Measurements from ENCODE around the gene HLA-DPB1. TPM values are rescaled to one million over a fixed set of nuclear protein-coding genes. Genes with fewer than 3 reads are reported as not detected.
"Not testable (repeated sequence)": the region's sequence is repeated elsewhere in the genome, so short reads cannot be mapped to it uniquely, and the experiment has no call there.

Gene HLA-DPB1
- total RNA-seq, 1 donor from 2014 or later, result 10.9 TPM

GRCh38 chr6:33093855-33094254 is 18.1 kb downstream of the HLA-DPB1 start:
- no peak overlapping the region for H3K27ac Mint-ChIP-seq
- TF ChIP-seq, protein P1, sequence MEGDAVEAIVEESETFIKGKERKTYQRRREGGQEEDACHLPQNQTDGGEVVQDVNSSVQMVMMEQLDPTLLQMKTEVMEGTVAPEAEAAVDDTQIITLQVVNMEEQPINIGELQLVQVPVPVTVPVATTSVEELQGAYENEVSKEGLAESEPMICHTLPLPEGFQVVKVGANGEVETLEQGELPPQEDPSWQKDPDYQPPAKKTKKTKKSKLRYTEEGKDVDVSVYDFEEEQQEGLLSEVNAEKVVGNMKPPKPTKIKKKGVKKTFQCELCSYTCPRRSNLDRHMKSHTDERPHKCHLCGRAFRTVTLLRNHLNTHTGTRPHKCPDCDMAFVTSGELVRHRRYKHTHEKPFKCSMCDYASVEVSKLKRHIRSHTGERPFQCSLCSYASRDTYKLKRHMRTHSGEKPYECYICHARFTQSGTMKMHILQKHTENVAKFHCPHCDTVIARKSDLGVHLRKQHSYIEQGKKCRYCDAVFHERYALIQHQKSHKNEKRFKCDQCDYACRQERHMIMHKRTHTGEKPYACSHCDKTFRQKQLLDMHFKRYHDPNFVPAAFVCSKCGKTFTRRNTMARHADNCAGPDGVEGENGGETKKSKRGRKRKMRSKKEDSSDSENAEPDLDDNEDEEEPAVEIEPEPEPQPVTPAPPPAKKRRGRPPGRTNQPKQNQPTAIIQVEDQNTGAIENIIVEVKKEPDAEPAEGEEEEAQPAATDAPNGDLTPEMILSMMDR (conservative IDR thresholded peaks at IDR 0.05), result no peak
- H3K27me3 Mint-ChIP-seq, result peaks cover 23% of the 10 kb centered on the region

GRCh38 chr6:33095681-33096080 is 19.9 kb downstream of the HLA-DPB1 start:
- no peak for DNase-seq (ENCODE audit: extremely low spot score, unreplicated experiment)
- H3K27ac Mint-ChIP-seq, result no peak overlapping the region
- H3K9me3 Mint-ChIP-seq, result peaks cover 16% of the 10 kb centered on the region
- H3K36me3 Mint-ChIP-seq, result no peaks in the 10 kb centered on the region
- H3K4me3 Mint-ChIP-seq, result no peak overlapping the region
- TF ChIP-seq, protein P1 (conservative IDR thresholded peaks at IDR 0.05), result no peak
- peaks cover 27% of the 10 kb centered on the region for H3K27me3 Mint-ChIP-seq
- H3K4me1 Mint-ChIP-seq (ENCODE audit: unreplicated experiment), result no peaks in the 10 kb centered on the region

More at GRCh38 chr6:33093855-33094254, 18.1 kb downstream of the HLA-DPB1 start:
- no peaks in the 10 kb centered on the region for H3K4me1 Mint-ChIP-seq (ENCODE audit: unreplicated experiment)
- no peak for DNase-seq (ENCODE audit: extremely low spot score, unreplicated experiment)
- H3K9me3 Mint-ChIP-seq, result peaks cover 9% of the 10 kb centered on the region
- H3K36me3 Mint-ChIP-seq, result no peaks in the 10 kb centered on the region
- H3K4me3 Mint-ChIP-seq, result no peak overlapping the region

- not testable (repeated sequence) for H3K4me1 Mint-ChIP-seq (ENCODE audit: unreplicated experiment); H3K4me3 Mint-ChIP-seq; H3K27ac Mint-ChIP-seq; DNase-seq (ENCODE audit: extremely low spot score, unreplicated experiment); H3K36me3 Mint-ChIP-seq
- Mint-ChIP-seq H3K9me3 (peaks cover 34% of the 10 kb centered on the region), H3K27me3 (peaks cover 51% of the 10 kb centered on the region)
These were observed 25.4 kb downstream of the HLA-DPB1 start for GRCh38 chr6:33101121-33101737.

GRCh38 chr6:33103776-33104175 is 28.0 kb downstream of the HLA-DPB1 start:
- Mint-ChIP-seq H3K36me3 (no peaks in the 10 kb centered on the region), H3K4me3 (no peak overlapping the region), H3K4me1 (ENCODE audit: unreplicated experiment) (no peaks in the 10 kb centered on the region), H3K27ac (no peak overlapping the region), H3K27me3 (peaks cover 63% of the 10 kb centered on the region), H3K9me3 (peaks cover 25% of the 10 kb centered on the region)
- TF ChIP-seq, protein P1 (conservative IDR thresholded peaks at IDR 0.05), result no peak
- DNase-seq (ENCODE audit: extremely low spot score, unreplicated experiment), result no peak

DNA sequence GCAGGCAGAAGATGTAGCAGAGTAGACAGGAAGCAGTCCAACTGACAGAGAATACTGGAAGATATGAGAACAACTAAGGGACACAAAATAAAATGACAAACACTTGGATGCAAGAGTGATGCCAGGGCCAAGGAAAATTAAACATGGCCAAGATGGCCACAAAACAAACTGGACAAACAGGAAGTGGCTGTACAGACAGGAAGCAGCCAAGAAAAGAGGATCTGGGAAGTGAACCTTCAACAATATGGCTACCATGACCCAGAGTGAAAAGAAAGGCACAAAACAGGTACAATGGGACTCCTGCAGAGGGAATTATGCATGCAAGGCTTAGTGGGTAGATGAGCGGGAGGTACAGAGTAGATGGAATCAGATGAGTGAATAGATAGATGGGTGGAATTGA is 29.1 kb downstream of the HLA-DPB1 start:
- TF ChIP-seq, protein P1 (conservative IDR thresholded peaks at IDR 0.05), result no peak
- Mint-ChIP-seq H3K27me3 (peaks cover 68% of the 10 kb centered on the region), H3K36me3 (no peaks in the 10 kb centered on the region), H3K9me3 (peaks cover 20% of the 10 kb centered on the region), H3K27ac (no peak overlapping the region), H3K4me1 (ENCODE audit: unreplicated experiment) (no peaks in the 10 kb centered on the region), H3K4me3 (no peak overlapping the region)
- no peak for DNase-seq (ENCODE audit: extremely low spot score, unreplicated experiment)

GRCh38 chr6:33105386-33105785 is 29.6 kb downstream of the HLA-DPB1 start:
- H3K9me3 Mint-ChIP-seq, result peaks cover 18% of the 10 kb centered on the region
- TF ChIP-seq, protein P1 (conservative IDR thresholded peaks at IDR 0.05), result no peak
- no peaks in the 10 kb centered on the region for H3K36me3 Mint-ChIP-seq
- H3K27ac Mint-ChIP-seq, result no peak overlapping the region
- no peaks in the 10 kb centered on the region for H3K4me1 Mint-ChIP-seq (ENCODE audit: unreplicated experiment)
- peaks cover 73% of the 10 kb centered on the region for H3K27me3 Mint-ChIP-seq
- no peak for DNase-seq (ENCODE audit: extremely low spot score, unreplicated experiment)
- H3K4me3 Mint-ChIP-seq, result no peak overlapping the region

All from type B pancreatic cell (in vitro differentiated cells).